Effector CD4-positive, alpha-beta T cell (primary cell): ENCODE measurements around the gene RMDN3.

Experiments used
- DNase-seq: peaks from one replicate; pipeline ENCODE4 v3.0.0-alpha.2; 2020

Gene RMDN3

DNA sequence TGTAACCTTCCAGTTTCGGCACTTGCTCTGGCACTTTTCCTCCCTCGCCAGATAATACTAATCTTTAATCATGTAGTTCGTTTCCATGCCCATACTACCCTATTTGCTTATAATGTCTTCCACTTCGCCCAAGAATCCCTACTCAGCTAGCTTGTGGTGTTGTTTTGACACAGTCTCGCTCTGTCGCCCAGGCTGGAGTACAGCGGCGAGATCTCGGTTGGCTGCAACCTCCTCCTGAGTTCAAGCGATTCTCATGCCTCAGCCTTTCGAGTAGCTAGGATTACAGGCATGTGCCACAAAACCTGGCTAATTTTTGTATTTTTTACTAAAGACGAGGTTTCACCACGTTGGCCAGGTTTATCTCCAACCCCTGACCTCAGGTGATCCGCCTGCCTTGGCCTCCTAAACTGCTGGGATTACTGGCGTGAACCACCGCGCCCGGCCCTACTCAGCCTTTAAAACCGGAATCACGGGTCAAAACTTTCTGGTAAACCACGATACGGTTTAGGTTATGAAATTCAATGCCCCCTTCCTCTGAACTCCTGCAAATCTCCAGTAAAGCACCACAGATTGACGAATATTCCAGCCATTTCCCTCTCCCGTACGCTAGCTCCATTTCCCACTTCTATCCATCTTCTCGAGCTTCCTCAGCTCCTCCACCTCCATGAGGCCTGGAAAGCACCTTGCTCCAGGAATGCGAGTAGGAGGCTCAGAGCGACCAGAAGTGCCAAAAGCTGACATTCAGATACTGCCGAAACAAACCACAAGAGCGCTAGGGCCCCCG lies 61.0 kb downstream of the RMDN3 start:
- DNase-seq: no peak

DNA sequence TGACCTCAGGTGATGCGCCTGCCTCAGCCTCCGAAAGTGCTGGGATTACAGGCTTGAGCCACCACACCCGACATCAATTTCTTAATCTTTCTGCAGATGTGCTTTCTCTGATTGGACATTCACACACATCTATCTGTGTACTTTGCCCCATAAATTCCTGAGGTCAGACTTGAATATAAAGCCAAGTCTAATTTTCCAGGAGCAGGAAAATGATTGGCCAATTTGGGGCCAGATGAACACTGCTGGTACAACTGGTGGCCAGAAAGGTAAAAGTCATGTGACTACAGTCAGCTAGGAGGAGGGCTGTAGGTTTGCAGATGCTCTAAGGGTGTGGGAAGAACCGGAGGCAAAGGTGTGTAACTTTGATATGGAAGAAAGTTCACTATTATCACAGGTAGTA lies 63.3 kb downstream of the RMDN3 start:
- DNase-seq: no peak

GRCh38 chr15:40688932-40689799 lies 65.9 kb downstream of the RMDN3 start:
- DNase-seq: no peak
